A673 (cell line): Measurements from ENCODE around the gene TNFRSF12A.

ENCODE experiments used
- EZH2 ChIP-seq: fragments of 200-600 bp; sonication (generic); IDR thresholded peaks from 2 replicates; pipeline ENCODE4 v1.6.1; 2017; ENCODE audit warnings: borderline replicate concordance, low read depth, mild to moderate bottlenecking, mixed read lengths, antibody characterized with exemption, low read length; ENCODE audit not compliant: poor library complexity, severe bottlenecking
- TF ChIP-seq, protein P1 (sequence below): fragments of 300-800, 200-600 bp; sonication (generic); conservative IDR thresholded peaks from 2 replicates; pipeline ENCODE4 v1.5.1; 2017; ENCODE audit warnings: low read depth, mild to moderate bottlenecking, antibody characterized with exemption, low read length, moderate library complexity, mixed read lengths

DNA sequence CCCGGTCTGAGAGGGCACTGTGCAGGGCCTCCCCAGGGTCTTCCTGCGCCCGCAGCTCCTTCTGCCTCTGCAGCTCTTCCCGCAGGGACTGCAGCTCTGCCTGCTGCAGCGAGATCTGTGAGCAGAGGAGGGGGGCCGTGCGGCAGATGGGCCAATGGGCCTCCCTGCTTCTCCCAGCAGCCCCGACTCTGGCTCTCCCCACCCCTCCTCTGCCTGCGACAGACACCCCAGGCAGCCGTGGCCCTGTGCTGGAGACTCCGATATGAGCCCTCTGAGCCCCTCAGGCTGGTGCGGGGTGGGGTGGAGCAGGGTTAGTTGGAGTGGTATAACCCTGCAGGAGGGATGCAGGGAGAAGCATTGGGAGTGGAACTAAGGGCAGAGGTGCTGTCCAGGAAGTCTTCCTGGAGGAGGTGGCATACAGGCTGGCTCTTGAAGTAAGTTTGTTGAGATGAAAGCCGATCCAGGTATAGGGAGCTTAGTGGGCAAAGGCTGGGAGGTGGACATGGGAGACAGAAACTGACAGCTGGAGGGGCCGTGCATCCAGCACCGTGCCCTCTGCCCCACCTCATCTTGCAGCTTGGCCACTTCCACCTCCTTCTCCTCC, 8.7 kb downstream of the TNFRSF12A start:
- TF ChIP-seq EZH2: no peak
- TF ChIP-seq, protein P1, sequence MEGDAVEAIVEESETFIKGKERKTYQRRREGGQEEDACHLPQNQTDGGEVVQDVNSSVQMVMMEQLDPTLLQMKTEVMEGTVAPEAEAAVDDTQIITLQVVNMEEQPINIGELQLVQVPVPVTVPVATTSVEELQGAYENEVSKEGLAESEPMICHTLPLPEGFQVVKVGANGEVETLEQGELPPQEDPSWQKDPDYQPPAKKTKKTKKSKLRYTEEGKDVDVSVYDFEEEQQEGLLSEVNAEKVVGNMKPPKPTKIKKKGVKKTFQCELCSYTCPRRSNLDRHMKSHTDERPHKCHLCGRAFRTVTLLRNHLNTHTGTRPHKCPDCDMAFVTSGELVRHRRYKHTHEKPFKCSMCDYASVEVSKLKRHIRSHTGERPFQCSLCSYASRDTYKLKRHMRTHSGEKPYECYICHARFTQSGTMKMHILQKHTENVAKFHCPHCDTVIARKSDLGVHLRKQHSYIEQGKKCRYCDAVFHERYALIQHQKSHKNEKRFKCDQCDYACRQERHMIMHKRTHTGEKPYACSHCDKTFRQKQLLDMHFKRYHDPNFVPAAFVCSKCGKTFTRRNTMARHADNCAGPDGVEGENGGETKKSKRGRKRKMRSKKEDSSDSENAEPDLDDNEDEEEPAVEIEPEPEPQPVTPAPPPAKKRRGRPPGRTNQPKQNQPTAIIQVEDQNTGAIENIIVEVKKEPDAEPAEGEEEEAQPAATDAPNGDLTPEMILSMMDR: no peak
